Urinary bladder (tissue), 4 donors: Measurements from ENCODE around the gene ATP1B1. TPM values are rescaled to one million over a fixed set of nuclear protein-coding genes. Genes with fewer than 3 reads are reported as not detected.

Experiments
- DNase-seq: peaks from one replicate; pipeline ENCODE4 v3.0.0-alpha.2; 2015; ENCODE audit errors: extremely low spot score
- H3K27ac ChIP-seq: one replicate; pipeline ENCODE4 v1.5.1; 2013; ENCODE audit warnings: low read depth, mild to moderate bottlenecking, moderate library complexity
- H3K36me3 ChIP-seq: one replicate; pipeline ENCODE4 v1.6.1; 2013; ENCODE audit warnings: mild to moderate bottlenecking, moderate library complexity; ENCODE audit not compliant: insufficient read depth
- H3K4me1 ChIP-seq: one replicate; pipeline ENCODE4 v1.6.1; 2013; ENCODE audit warnings: mild to moderate bottlenecking, moderate library complexity; ENCODE audit not compliant: insufficient read depth
- H3K4me3 ChIP-seq: one replicate; pipeline ENCODE4 v1.5.1; 2013; ENCODE audit warnings: low read depth, low read length
- WGBS: extraction: QIAGEN DNeasy Blood & Tissue Kit; methylation state at CpG from one replicate; pipeline ENCODE4 v1.1.7; 2013; 5-methylcytosine and 5-hydroxymethylcytosine counted together
- polyA plus RNA-seq: library from polyadenylated mRNA; stranded (reverse); fragments of 200-250 nt; gene quantifications from one replicate; pipeline ENCODE4 v1.2.3, GENCODE V29; 2013
- total RNA-seq: library from RNA; depleted of rRNA; stranded (reverse); fragments of >200 nt; gene quantifications from one replicate; pipeline ENCODE4 v1.2.3, GENCODE V29; 2014
- donor health status: healthy with polysubstance abuse.
- donor health status: healthy.

ATP1B1 gene
- 54.6 TPM for total RNA-seq
- 34.2 TPM for polyA plus RNA-seq

GRCh38 chr1:169106095-169106920 lies at the start of gene ATP1B1:
TSS of gene ATP1B1 (plus strand) at chr1:169106690. CDS start at chr1:169106830, 140 bp downstream.
- H3K36me3 ChIP-seq: no peaks in the 10 kb centered on the region
- under 1% methylated on average over 100 of the region's 100 CpGs for WGBS
- no peak for DNase-seq
- peak within 1 kb of the TSS; percentile 83 for H3K27ac ChIP-seq
- no peaks in the 10 kb centered on the region for H3K4me1 ChIP-seq
- peak within 1 kb of the TSS; percentile 65 for H3K4me3 ChIP-seq

- 97% methylated on average over 1 of the region's 1 CpG for WGBS
- peaks cover 2% of the 10 kb centered on the region for H3K36me3 ChIP-seq
- H3K4me3 ChIP-seq: no peak overlapping the region
- no peaks in the 10 kb centered on the region for H3K4me1 ChIP-seq
- no peak for DNase-seq
- H3K27ac ChIP-seq: no peak overlapping the region
These were observed 47.1 kb upstream of the ATP1B1 start for GRCh38 chr1:169059421-169059820.

GRCh38 chr1:169060043-169060722 lies 46.3 kb upstream of the ATP1B1 start:
- Histone ChIP-seq H3K36me3 (peaks cover 2% of the 10 kb centered on the region), H3K4me3 (no peak overlapping the region), H3K4me1 (no peaks in the 10 kb centered on the region), H3K27ac (no peak overlapping the region)
- no peak for DNase-seq
- 76% methylated on average over 9 of the region's 9 CpGs for WGBS

- no peak for DNase-seq
- no peak overlapping the region for H3K4me3 ChIP-seq
- WGBS: 56% methylated on average over 4 of the region's 4 CpGs
- no peak overlapping the region for H3K27ac ChIP-seq
- H3K36me3 ChIP-seq: peaks cover 2% of the 10 kb centered on the region
- no peaks in the 10 kb centered on the region for H3K4me1 ChIP-seq
These were observed 45.4 kb upstream of the ATP1B1 start for GRCh38 chr1:169060919-169061639.

GRCh38 chr1:169062152-169062551 lies 44.3 kb upstream of the ATP1B1 start:
- Histone ChIP-seq H3K4me3 (no peak overlapping the region), H3K36me3 (peaks cover 2% of the 10 kb centered on the region), H3K27ac (no peak overlapping the region), H3K4me1 (no peaks in the 10 kb centered on the region)
- DNase-seq: no peak

GRCh38 chr1:169064103-169064502 lies 42.4 kb upstream of the ATP1B1 start:
- DNase-seq: no peak
- Histone ChIP-seq H3K4me1 (no peaks in the 10 kb centered on the region), H3K36me3 (peaks cover 2% of the 10 kb centered on the region), H3K4me3 (no peak overlapping the region), H3K27ac (no peak overlapping the region)
- WGBS: 89% methylated on average over 7 of the region's 7 CpGs

- DNase-seq: no peak
- 60% methylated on average over 2 of the region's 2 CpGs for WGBS
- Histone ChIP-seq H3K4me3 (no peak overlapping the region), H3K36me3 (no peaks in the 10 kb centered on the region), H3K4me1 (no peaks in the 10 kb centered on the region), H3K27ac (no peak overlapping the region)
These were observed 35.9 kb upstream of the ATP1B1 start for GRCh38 chr1:169070547-169070946.

GRCh38 chr1:169070958-169071357 lies 35.5 kb upstream of the ATP1B1 start:
- no peak overlapping the region for H3K27ac ChIP-seq
- H3K4me3 ChIP-seq: no peak overlapping the region
- no peak for DNase-seq
- no peaks in the 10 kb centered on the region for H3K36me3 ChIP-seq
- WGBS: 90% methylated on average over 3 of the region's 3 CpGs
- no peaks in the 10 kb centered on the region for H3K4me1 ChIP-seq

- no peaks in the 10 kb centered on the region for H3K36me3 ChIP-seq
- WGBS: 83% methylated on average over 6 of the region's 6 CpGs
- H3K4me3 ChIP-seq: no peak overlapping the region
These were observed 33.4 kb upstream of the ATP1B1 start for GRCh38 chr1:169072945-169073725.

GRCh38 chr1:169078163-169078883 lies 28.2 kb upstream of the ATP1B1 start:
- no peaks in the 10 kb centered on the region for H3K36me3 ChIP-seq
- no peak overlapping the region for H3K27ac ChIP-seq
- 88% methylated on average over 1 of the region's 1 CpG for WGBS
- H3K4me1 ChIP-seq: no peaks in the 10 kb centered on the region
- no peak overlapping the region for H3K4me3 ChIP-seq
- no peak for DNase-seq

More at GRCh38 chr1:169072945-169073725, 33.4 kb upstream of the ATP1B1 start:
- no peak for DNase-seq
- Histone ChIP-seq H3K4me1 (no peaks in the 10 kb centered on the region), H3K27ac (no peak overlapping the region)

GRCh38 chr1:169081503-169082123 lies 24.9 kb upstream of the ATP1B1 start:
- no peaks in the 10 kb centered on the region for H3K36me3 ChIP-seq
- no peak overlapping the region for H3K27ac ChIP-seq
- no peak for DNase-seq
- no peaks in the 10 kb centered on the region for H3K4me1 ChIP-seq
- no peak overlapping the region for H3K4me3 ChIP-seq
- 84% methylated on average over 5 of the region's 5 CpGs for WGBS

- H3K4me1 ChIP-seq: no peaks in the 10 kb centered on the region
- no peak for DNase-seq
- no peak overlapping the region for H3K4me3 ChIP-seq
- H3K36me3 ChIP-seq: no peaks in the 10 kb centered on the region
- WGBS: 28% methylated on average over 2 of the region's 2 CpGs
- H3K27ac ChIP-seq: no peak overlapping the region
These were observed 20.6 kb upstream of the ATP1B1 start for GRCh38 chr1:169085911-169086310.
